Measurements from ENCODE around the gene TRMT112. TPM values are rescaled to one million over a fixed set of nuclear protein-coding genes. Genes with fewer than 3 reads are reported as not detected.

TRMT112 gene
- total RNA-seq, 1 donor from 2014 or later, result 257 TPM

DNA sequence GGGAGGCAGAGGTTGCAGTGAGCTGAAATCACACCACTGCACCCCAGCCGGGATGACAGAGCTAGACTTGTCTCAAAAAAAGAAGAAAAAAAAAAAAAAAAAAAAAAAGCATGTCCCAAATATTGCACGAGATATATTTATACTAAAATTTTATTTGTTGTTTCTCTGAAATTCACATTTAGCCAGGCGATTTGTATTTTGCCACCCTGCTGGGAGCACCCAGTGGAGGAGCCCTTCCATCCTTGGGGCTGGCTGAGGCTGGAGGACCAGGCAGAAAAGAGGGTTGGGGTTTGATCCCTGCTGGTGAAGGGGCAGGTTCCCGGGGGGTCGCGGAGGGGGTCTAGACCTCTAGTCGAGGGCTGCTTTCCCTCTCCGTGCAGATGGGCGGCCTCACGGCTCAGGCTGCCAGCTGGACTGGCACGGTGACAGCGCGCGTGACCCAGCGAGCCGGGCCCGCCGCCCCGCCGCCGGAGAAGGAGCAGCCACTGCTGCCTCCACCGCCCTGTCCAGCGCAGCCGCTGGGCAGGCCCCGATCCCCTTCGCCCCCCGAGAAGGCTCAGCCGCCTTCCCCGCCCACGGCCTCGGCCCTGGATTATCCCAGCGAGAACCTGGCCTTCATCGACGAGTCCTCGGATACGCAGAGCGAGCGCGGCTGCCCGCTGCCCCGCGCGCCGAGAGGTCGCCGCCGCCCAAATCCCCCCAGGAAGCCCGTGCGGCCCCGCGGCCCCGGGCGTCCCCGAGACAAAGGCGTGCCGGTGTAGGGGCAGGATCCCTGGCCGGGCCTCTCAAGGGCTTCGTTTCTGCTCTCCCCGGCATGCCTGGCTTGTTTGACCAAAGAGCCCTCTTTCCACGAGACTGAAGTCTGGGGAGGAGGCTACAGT, 18.2 kb downstream of the TRMT112 start:
- peaks cover 79% of the 10 kb centered on the region for H3K27me3 Mint-ChIP-seq (ENCODE audit: insufficient read depth, low read depth)
- no peaks in the 10 kb centered on the region for H3K36me3 Mint-ChIP-seq

DNA sequence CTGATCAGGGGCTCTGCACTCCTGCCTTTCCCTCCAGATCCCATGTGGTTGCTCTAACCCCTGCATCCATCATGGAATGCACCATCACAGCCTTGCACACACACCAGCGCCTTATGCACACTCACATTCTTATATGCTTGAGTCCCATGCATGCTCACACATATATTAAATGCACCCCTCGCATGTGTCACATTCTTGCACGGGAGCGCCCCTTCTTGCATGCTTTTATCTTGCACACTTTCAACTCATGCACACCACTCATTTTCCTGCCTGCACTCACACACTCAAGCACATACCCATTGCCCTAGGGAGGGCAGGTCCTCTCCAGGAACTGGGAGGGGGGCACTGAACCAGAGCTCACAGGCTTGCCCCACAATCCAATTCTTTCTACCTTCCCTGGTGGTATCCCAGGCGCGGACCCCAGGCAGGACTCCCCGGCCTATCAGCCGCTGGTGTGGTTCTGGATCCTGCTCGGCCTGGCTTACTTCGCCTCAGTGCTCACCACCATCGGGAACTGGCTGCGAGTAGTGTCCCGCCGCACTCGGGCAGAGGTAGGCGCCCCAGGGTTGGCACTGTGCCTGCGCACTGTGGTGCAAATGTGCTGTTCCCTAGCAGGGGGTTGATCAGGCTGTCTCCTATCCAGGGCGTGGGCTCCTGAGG, 19.5 kb downstream of the TRMT112 start:
- H3K27me3 Mint-ChIP-seq (ENCODE audit: insufficient read depth, low read depth), result peaks cover 84% of the 10 kb centered on the region
- no peak overlapping the region for H3K4me2 ChIP-seq
- peaks cover 33% of the 10 kb centered on the region for H4K20me1 ChIP-seq (ENCODE audit: low read depth)
- peaks cover 11% of the 10 kb centered on the region for H3K4me1 ChIP-seq
- no peak overlapping the region for H3K27ac Mint-ChIP-seq
- H3K9me3 Mint-ChIP-seq, result no peaks in the 10 kb centered on the region
- H2AFZ ChIP-seq (replicated peaks), result no peak overlapping the region
- no peak overlapping the region for H3K9ac ChIP-seq
- H3K36me3 Mint-ChIP-seq, result no peaks in the 10 kb centered on the region
- no peaks in the 10 kb centered on the region for H3K79me2 ChIP-seq (ENCODE audit: low read depth)
- H3K4me3 ChIP-seq, result no peak overlapping the region
- no peaks in the 10 kb centered on the region for H3K36me3 ChIP-seq
- no peak for DNase-seq (ENCODE audit: low spot score)
- H3K4me1 Mint-ChIP-seq, result peaks cover 19% of the 10 kb centered on the region
- peaks cover 22% of the 10 kb centered on the region for H3F3A ChIP-seq (ENCODE audit: low read depth)
- no peak overlapping the region for H3K4me3 Mint-ChIP-seq
- peaks cover 100% of the 10 kb centered on the region for H3K27me3 ChIP-seq
- TF ChIP-seq EZH2phosphoT487 (IDR thresholded peaks at IDR 0.05) (no peak), EZH2 (IDR thresholded peaks at IDR 0.05) (no peak)
- TF ChIP-seq, protein P1, sequence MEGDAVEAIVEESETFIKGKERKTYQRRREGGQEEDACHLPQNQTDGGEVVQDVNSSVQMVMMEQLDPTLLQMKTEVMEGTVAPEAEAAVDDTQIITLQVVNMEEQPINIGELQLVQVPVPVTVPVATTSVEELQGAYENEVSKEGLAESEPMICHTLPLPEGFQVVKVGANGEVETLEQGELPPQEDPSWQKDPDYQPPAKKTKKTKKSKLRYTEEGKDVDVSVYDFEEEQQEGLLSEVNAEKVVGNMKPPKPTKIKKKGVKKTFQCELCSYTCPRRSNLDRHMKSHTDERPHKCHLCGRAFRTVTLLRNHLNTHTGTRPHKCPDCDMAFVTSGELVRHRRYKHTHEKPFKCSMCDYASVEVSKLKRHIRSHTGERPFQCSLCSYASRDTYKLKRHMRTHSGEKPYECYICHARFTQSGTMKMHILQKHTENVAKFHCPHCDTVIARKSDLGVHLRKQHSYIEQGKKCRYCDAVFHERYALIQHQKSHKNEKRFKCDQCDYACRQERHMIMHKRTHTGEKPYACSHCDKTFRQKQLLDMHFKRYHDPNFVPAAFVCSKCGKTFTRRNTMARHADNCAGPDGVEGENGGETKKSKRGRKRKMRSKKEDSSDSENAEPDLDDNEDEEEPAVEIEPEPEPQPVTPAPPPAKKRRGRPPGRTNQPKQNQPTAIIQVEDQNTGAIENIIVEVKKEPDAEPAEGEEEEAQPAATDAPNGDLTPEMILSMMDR (IDR thresholded peaks at IDR 0.05), result no peak
- H3K27ac ChIP-seq, result no peak overlapping the region
- no peaks in the 10 kb centered on the region for H3K9me3 ChIP-seq (ENCODE audit: low read depth)

More for the DNA sequence above, 18.2 kb downstream of the TRMT112 start:
- H3K27ac ChIP-seq, result no peak overlapping the region
- H3F3A ChIP-seq (ENCODE audit: low read depth), result peaks cover 29% of the 10 kb centered on the region
- peak overlapping the region; percentile 40 for H3K4me3 ChIP-seq
- no peaks in the 10 kb centered on the region for H3K9me3 ChIP-seq (ENCODE audit: low read depth)
- peaks cover 11% of the 10 kb centered on the region for H3K4me1 ChIP-seq
- DNase-seq (ENCODE audit: low spot score), result peak; percentile 57
- H3K36me3 ChIP-seq, result no peaks in the 10 kb centered on the region
- peaks cover 100% of the 10 kb centered on the region for H3K27me3 ChIP-seq
- no peaks in the 10 kb centered on the region for H3K9me3 Mint-ChIP-seq
- TF ChIP-seq EZH2 (IDR thresholded peaks at IDR 0.05) (peak; percentile 92), EZH2phosphoT487 (IDR thresholded peaks at IDR 0.05) (peak; percentile 93)
- TF ChIP-seq, protein P1 (IDR thresholded peaks at IDR 0.05), result no peak
- H3K4me2 ChIP-seq, result peak overlapping the region; percentile 78
- H3K4me3 Mint-ChIP-seq, result peak overlapping the region; percentile 77
- peaks cover 18% of the 10 kb centered on the region for H3K4me1 Mint-ChIP-seq
- H2AFZ ChIP-seq (replicated peaks), result no peak overlapping the region
- H3K27ac Mint-ChIP-seq, result no peak overlapping the region
- peaks cover 33% of the 10 kb centered on the region for H4K20me1 ChIP-seq (ENCODE audit: low read depth)
- no peak overlapping the region for H3K9ac ChIP-seq
- no peaks in the 10 kb centered on the region for H3K79me2 ChIP-seq (ENCODE audit: low read depth)

DNA sequence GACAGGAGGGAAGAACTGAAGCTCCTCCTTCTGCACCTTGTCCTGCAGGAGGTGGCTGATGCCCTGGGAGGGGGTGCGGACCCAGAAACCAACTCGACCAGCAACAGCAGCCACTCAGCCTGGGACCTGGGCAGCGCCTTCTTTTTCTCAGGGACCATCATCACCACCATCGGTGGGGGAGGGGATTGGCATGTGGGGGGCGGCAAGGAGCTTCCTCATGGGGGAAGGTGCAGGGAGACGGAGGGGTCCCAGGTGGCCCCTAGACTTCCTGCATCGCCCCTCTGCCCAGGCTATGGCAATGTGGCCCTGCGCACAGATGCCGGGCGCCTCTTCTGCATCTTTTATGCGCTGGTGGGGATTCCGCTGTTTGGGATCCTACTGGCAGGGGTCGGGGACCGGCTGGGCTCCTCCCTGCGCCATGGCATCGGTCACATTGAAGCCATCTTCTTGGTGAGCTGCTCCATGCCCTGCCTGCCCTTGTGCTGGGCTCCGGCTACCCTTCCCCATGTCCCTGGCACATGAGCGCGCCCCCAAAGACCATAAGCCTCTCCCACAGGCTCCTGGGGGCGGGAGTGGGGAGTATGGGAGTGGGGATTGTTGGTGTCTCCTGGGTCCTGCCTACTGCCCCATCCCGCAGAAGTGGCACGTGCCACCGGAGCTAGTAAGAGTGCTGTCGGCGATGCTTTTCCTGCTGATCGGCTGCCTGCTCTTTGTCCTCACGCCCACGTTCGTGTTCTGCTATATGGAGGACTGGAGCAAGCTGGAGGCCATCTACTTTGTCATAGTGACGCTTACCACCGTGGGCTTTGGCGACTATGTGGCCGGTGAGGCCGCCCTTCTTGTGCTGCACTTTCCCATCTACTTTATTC, 20.3 kb downstream of the TRMT112 start:
- no peak for DNase-seq (ENCODE audit: low spot score)

More for the DNA sequence above, 20.3 kb downstream of the TRMT112 start:
- Histone ChIP-seq H3K9ac (no peak overlapping the region), H3F3A (ENCODE audit: low read depth) (peaks cover 22% of the 10 kb centered on the region), H4K20me1 (ENCODE audit: low read depth) (peaks cover 41% of the 10 kb centered on the region), H3K4me2 (no peak overlapping the region), H3K9me3 (ENCODE audit: low read depth) (no peaks in the 10 kb centered on the region), H3K27ac (no peak overlapping the region), H3K27me3 (peaks cover 100% of the 10 kb centered on the region), H3K4me3 (no peak overlapping the region), H3K36me3 (no peaks in the 10 kb centered on the region), H3K4me1 (peaks cover 15% of the 10 kb centered on the region), H2AFZ (replicated peaks) (no peak overlapping the region), H3K79me2 (ENCODE audit: low read depth) (no peaks in the 10 kb centered on the region)
- Mint-ChIP-seq H3K27ac (no peak overlapping the region), H3K27me3 (ENCODE audit: insufficient read depth, low read depth) (peaks cover 87% of the 10 kb centered on the region), H3K36me3 (no peaks in the 10 kb centered on the region), H3K4me3 (no peak overlapping the region), H3K9me3 (no peaks in the 10 kb centered on the region), H3K4me1 (peaks cover 19% of the 10 kb centered on the region)
- TF ChIP-seq EZH2 (IDR thresholded peaks at IDR 0.05), result no peak
- TF ChIP-seq, protein P1 (IDR thresholded peaks at IDR 0.05), result no peak
- no peak for TF ChIP-seq EZH2phosphoT487 (IDR thresholded peaks at IDR 0.05)
